Hepatocyte (in vitro differentiated cells): ENCODE measurements around the gene BRMS1L.

ENCODE experiments used
- CTCF ChIP-seq: fragments of 200-600 bp; sonication (generic); IDR thresholded peaks from 2 replicates; pipeline ENCODE4 v1.5.1; 2016; ENCODE audit warnings: antibody characterized with exemption, mild to moderate bottlenecking; ENCODE audit not compliant: poor library complexity
- EZH2 ChIP-seq: fragments of 200-600 bp; sonication (generic); IDR thresholded peaks from 2 replicates; pipeline ENCODE4 v1.6.1; 2016; ENCODE audit warnings: antibody characterized with exemption, mild to moderate bottlenecking, borderline replicate concordance
- EZH2phosphoT487 ChIP-seq: fragments of 200-600 bp; sonication (generic); IDR thresholded peaks from one replicate; pipeline ENCODE4 v1.6.1; 2018; ENCODE audit warnings: antibody characterized with exemption, mild to moderate bottlenecking, low read depth, moderate library complexity; ENCODE audit not compliant: unreplicated experiment, severe bottlenecking

GRCh38 chr14:35821564-35822411 lies 4.3 kb upstream of the BRMS1L start:
- TF ChIP-seq CTCF (no peak), EZH2 (no peak), EZH2phosphoT487 (no peak)
